ENCODE results near the gene FKBP1A.

The FKBP1A gene

GRCh38 chr20:1383623-1384404, 9.0 kb downstream of the FKBP1A start:
- TF ChIP-seq CTCF (IDR thresholded peaks at IDR 0.05): no peak
- Histone ChIP-seq H3K27ac (peak overlapping the region; percentile 47), H3K27me3 (no peaks in the 10 kb centered on the region), H3K36me3 (peaks cover 5% of the 10 kb centered on the region), H3K4me1 (ENCODE audit: control insufficient read depth in 1 of 2, insufficient read depth in 1 of 2, low read depth in 1 of 2, low read length in 1 of 2) (peaks cover 96 to 100% of the 10 kb centered on the region in 2 experiments), H3K9me3 (no peaks in the 10 kb centered on the region), H3K4me3 (ENCODE audit: low read depth in 1 of 2, low read length in 1 of 2) (no peak overlapping the region)

- Histone ChIP-seq H3K4me1 (ENCODE audit: control insufficient read depth in 1 of 2, insufficient read depth in 1 of 2, low read depth in 1 of 2, low read length in 1 of 2) (peaks cover 96 to 100% of the 10 kb centered on the region in 2 experiments), H3K27me3 (no peaks in the 10 kb centered on the region), H3K36me3 (peaks cover 5% of the 10 kb centered on the region), H3K9me3 (no peaks in the 10 kb centered on the region), H3K27ac (peak overlapping the region; percentile 88), H3K4me3 (ENCODE audit: low read depth in 1 of 2, low read length in 1 of 2) (no peak overlapping the region)
- no peak for TF ChIP-seq CTCF (IDR thresholded peaks at IDR 0.05)
These were observed 10.2 kb downstream of the FKBP1A start for GRCh38 chr20:1382670-1383069.

- H3K4me3 ChIP-seq (ENCODE audit: low read depth in 1 of 2, low read length in 1 of 2): no peak overlapping the region
- no peak for TF ChIP-seq CTCF (IDR thresholded peaks at IDR 0.05)
- H3K27me3 ChIP-seq: no peaks in the 10 kb centered on the region
- no peaks in the 10 kb centered on the region for H3K9me3 ChIP-seq
- peaks cover 5% of the 10 kb centered on the region for H3K36me3 ChIP-seq
- peak overlapping the region; percentile 88 for H3K27ac ChIP-seq
- peaks cover 96 to 100% of the 10 kb centered on the region in 2 experiments for H3K4me1 ChIP-seq (ENCODE audit: control insufficient read depth in 1 of 2, insufficient read depth in 1 of 2, low read depth in 1 of 2, low read length in 1 of 2)
These were observed 10.9 kb downstream of the FKBP1A start for GRCh38 chr20:1381753-1382591.

DNA sequence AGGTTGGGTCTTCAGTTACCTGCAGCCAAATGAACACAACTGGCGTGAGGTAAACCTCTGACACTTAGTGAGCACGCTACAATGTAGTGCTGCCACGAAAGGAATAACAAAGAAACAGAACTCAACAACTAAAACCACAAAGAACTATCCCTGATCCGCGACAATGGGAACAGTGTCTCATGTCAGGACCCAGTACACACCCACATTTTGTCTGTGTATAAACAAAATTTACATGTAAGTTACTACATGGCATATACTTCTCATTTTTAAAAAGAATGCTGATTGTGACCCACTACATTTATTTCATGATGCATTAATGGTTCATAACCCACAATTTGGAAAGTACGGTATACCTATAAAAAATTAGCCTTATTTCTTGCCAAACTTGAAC, 14.1 kb downstream of the FKBP1A start:
- peaks cover 10% of the 10 kb centered on the region for H3K36me3 ChIP-seq
- TF ChIP-seq CTCF (IDR thresholded peaks at IDR 0.05): no peak
- H3K27ac ChIP-seq: peak overlapping the region; percentile 88
- no peaks in the 10 kb centered on the region for H3K27me3 ChIP-seq
- H3K4me3 ChIP-seq (ENCODE audit: low read depth in 1 of 2, low read length in 1 of 2): peak overlapping the region in 1 of 2 experiments; percentile 16
- peaks cover 99 to 100% of the 10 kb centered on the region in 2 experiments for H3K4me1 ChIP-seq (ENCODE audit: control insufficient read depth in 1 of 2, insufficient read depth in 1 of 2, low read depth in 1 of 2, low read length in 1 of 2)
- no peaks in the 10 kb centered on the region for H3K9me3 ChIP-seq

- H3K27me3 ChIP-seq: no peaks in the 10 kb centered on the region
- peak overlapping the region; percentile 88 for H3K27ac ChIP-seq
- H3K36me3 ChIP-seq: peaks cover 13% of the 10 kb centered on the region
- H3K4me3 ChIP-seq (ENCODE audit: low read depth in 1 of 2, low read length in 1 of 2): peak overlapping the region; percentile 16 to 42
- H3K4me1 ChIP-seq (ENCODE audit: control insufficient read depth in 1 of 2, insufficient read depth in 1 of 2, low read depth in 1 of 2, low read length in 1 of 2): peaks cover 99 to 100% of the 10 kb centered on the region in 2 experiments
- TF ChIP-seq CTCF (IDR thresholded peaks at IDR 0.05): no peak
- no peaks in the 10 kb centered on the region for H3K9me3 ChIP-seq
These were observed 14.7 kb downstream of the FKBP1A start for GRCh38 chr20:1377984-1378734.

All from neutrophil (primary cell).